Epithelial cell of proximal tubule (primary cell): ENCODE data around the gene LAMA1. TPM values are rescaled to one million over a fixed set of nuclear protein-coding genes. Genes with fewer than 3 reads are reported as not detected.

Experiments
- DNase-seq: peaks from one replicate; pipeline ENCODE4 v3.0.0-alpha.2; 2011; ENCODE audit warnings: low read depth
- H3K4me3 ChIP-seq: 2 replicates; pipeline ENCODE4 v1.5.1; 2011; ENCODE audit warnings: low read depth, mild to moderate bottlenecking, low read length
- total RNA-seq: library from RNA; depleted of rRNA; stranded (reverse); fragments of >200 nt; gene quantifications from 2 replicates; pipeline ENCODE4 v1.2.3, GENCODE V29; 2015
- TF ChIP-seq, protein P1 (sequence below): conservative IDR thresholded peaks from 2 replicates; pipeline ENCODE4 v1.5.1; 2012; ENCODE audit warnings: low read depth, mild to moderate bottlenecking, low read length

The LAMA1 gene
- total RNA-seq, 1 donor from 2014 or later: 23.2 TPM

DNA sequence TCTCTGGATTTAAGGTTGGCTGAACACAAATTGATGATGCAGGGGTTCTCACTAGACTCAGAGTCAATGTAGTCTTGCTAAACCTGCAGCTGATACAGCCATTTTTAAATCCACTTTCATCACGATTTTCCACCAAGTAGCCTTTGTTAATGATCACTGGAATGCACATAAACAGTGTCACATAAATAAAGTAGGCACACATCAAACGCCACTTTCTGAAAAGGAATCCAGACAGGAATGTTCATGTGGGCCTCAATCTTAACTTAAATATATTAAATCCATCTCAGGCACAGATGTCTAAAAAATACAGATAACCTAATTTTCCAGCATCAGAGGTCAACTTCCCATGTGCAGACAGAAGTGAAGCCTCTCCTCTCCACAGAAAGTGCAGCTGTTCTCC, 58.3 kb downstream of the LAMA1 start:
- peak; percentile 45 for DNase-seq
- TF ChIP-seq, protein P1, sequence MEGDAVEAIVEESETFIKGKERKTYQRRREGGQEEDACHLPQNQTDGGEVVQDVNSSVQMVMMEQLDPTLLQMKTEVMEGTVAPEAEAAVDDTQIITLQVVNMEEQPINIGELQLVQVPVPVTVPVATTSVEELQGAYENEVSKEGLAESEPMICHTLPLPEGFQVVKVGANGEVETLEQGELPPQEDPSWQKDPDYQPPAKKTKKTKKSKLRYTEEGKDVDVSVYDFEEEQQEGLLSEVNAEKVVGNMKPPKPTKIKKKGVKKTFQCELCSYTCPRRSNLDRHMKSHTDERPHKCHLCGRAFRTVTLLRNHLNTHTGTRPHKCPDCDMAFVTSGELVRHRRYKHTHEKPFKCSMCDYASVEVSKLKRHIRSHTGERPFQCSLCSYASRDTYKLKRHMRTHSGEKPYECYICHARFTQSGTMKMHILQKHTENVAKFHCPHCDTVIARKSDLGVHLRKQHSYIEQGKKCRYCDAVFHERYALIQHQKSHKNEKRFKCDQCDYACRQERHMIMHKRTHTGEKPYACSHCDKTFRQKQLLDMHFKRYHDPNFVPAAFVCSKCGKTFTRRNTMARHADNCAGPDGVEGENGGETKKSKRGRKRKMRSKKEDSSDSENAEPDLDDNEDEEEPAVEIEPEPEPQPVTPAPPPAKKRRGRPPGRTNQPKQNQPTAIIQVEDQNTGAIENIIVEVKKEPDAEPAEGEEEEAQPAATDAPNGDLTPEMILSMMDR: no peak
- no peak overlapping the region for H3K4me3 ChIP-seq

GRCh38 chr18:7056026-7056425, 61.6 kb downstream of the LAMA1 start:
- DNase-seq: no peak
- TF ChIP-seq, protein P1: no peak
- H3K4me3 ChIP-seq: no peak overlapping the region

DNA sequence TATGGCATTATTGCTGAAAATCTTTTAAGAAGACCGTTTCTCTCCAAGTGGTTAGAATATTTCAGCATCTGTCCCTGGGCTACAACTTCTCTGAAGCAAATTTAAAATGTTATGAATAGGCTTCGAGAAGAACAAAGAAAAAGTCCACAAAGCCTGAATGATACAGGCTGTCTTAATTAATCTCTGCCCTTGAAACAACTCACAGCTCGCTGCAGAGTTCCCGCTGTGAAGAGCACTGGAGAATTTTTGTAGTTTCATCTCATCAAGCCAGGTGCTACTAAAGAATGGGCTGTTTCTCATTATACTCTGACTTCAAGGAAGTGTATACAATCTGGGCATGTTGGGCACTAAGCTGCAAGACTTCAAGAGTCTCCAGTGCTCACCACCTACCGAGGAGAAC, 67.6 kb downstream of the LAMA1 start:
- TF ChIP-seq, protein P1: no peak
- no peak for DNase-seq
- H3K4me3 ChIP-seq: no peak overlapping the region

DNA sequence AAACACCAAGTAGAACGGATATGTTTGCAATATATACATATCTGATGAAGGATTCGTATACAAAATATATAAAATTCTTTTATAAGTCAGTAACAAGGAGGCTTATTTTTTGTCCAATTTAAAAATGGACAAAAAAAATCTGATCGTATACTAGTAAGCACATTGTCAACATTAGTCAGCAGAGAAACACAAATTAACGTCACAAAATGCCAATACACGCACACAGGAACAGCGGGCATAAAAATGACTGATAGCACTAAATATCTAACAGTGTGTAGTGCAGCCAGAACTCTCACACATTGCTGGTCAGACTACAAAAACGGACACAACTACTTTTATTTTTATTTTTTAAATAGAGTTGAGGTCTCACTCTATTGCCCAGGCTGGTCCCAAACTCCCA, 69.5 kb downstream of the LAMA1 start:
- TF ChIP-seq, protein P1: no peak
- no peak for DNase-seq
- no peak overlapping the region for H3K4me3 ChIP-seq

DNA sequence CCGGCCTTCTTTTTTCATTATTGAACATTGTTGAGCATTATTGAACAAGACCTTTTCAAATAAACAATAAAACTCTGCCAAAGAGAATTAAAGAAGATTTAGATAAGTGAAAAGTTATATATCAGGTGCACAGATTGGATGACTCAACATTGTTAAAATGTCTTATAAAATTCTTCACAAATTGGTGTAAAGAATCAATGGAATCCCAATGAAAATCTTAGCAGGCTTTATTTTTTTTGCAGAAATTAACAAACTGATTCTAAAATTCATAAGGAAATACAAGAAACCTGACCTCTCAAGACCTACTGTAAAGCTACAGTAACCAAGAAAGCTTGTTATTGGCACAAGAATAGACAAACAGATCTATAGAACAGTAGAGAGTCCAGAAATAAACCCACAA, 70.3 kb downstream of the LAMA1 start:
- TF ChIP-seq, protein P1: no peak
- H3K4me3 ChIP-seq: no peak overlapping the region
- DNase-seq: no peak

DNA sequence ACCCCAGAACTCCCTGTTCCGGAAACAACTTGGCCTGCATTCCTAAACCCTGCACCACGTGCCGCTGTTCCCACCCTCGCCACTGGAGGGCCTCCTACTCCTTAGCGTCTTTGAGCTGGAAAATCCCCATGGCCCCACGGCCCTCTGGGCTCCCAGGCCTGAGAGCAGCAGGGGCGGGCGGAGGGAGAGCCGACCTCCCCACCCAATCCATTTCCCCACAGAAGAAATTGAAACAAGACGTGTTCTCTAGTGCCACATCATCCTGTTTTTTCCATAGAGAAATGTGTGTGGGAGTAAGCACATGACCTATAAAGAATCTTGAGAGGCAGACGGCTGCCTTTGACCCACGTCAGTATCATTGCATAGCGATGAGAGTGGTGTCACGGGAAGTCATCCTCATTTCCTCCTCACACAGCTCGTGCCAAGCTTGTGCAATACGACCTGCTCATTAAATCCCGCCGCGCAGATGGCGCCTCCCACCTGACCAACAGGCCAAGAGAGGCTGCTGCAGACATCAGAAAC, 79.2 kb downstream of the LAMA1 start:
- H3K4me3 ChIP-seq: peak overlapping the region; percentile 30
- TF ChIP-seq, protein P1: peak; percentile 86
- peak; percentile 98 for DNase-seq

GRCh38 chr18:7037470-7037869, 80.1 kb downstream of the LAMA1 start:
- TF ChIP-seq, protein P1: no peak
- H3K4me3 ChIP-seq: no peak overlapping the region

More at GRCh38 chr18:7037470-7037869, 80.1 kb downstream of the LAMA1 start:
- no peak for DNase-seq
